Endothelial cell of umbilical vein (primary cell): ENCODE results near the gene PTH1R. TPM values are rescaled to one million over a fixed set of nuclear protein-coding genes. Genes with fewer than 3 reads are reported as not detected.

Experiments used
- BruUV-seq: library from RNA; stranded (reverse); fragments of 400-500 nt; replicated peaks from 2 replicates; lab custom pipeline; 2021; lab: Mats Ljungman, UMichigan
- CTCF ChIA-PET: fragments of 300-600, 350-600 bp; sonication (Branson Sonifier 250); formaldehyde crosslinking; loops from one replicate; lab custom pipeline; 2021; ENCODE audit warnings: antibody characterized with exemption, inconsistent platforms; lab: Charles Lee
- POLR2A ChIA-PET: fragments of 300-600, 350-600 bp; sonication (Branson Sonifier 250); formaldehyde crosslinking; loops from one replicate; lab custom pipeline; 2021; ENCODE audit warnings: antibody characterized with exemption, inconsistent platforms; lab: Charles Lee
- DNase-seq: peaks from one replicate; pipeline ENCODE4 v3.0.0-alpha.2; 2011; ENCODE audit warnings: low read depth, low spot score
- FAIRE-seq: peaks from 2 replicates; lab custom pipeline; 2011; peaks lifted over from hg19 to GRCh38; lab: Jason Lieb, UNC
- H2AFZ ChIP-seq: 2 replicates; pipeline ENCODE4 v1.6.0; 2012; ENCODE audit warnings: low read depth, low read length, control low read depth, inconsistent platforms
- H3K27ac ChIP-seq: 2 replicates; pipeline ENCODE4 v1.5.1; 2011; ENCODE audit warnings: low read depth, mild to moderate bottlenecking, control low read depth, low read length, moderate library complexity; ENCODE audit not compliant: insufficient read depth
- H3K27me3 ChIP-seq, 2 experiments: 2 replicates each; pipeline versions ENCODE4 v1.6.0 to v1.6.1; 2011; ENCODE audit warnings: low read length in 2 of 2, mixed read lengths in 1 of 2; ENCODE audit not compliant: control insufficient read depth in 2 of 2, insufficient read depth in 2 of 2
- H3K36me3 ChIP-seq, 2 experiments: 2 replicates in 1 of 2; 3 replicates in 1 of 2; pipeline ENCODE4 v1.5.1; 2011; ENCODE audit warnings: low read length in 2 of 2, mild to moderate bottlenecking in 1 of 2, moderate library complexity in 1 of 2; ENCODE audit not compliant: control insufficient read depth in 2 of 2, insufficient read depth in 2 of 2; ENCODE audit errors: extremely low read depth in 1 of 2
- H3K4me1 ChIP-seq: 3 replicates; pipeline ENCODE4 v1.5.1; 2011; ENCODE audit warnings: mild to moderate bottlenecking, low read length; ENCODE audit not compliant: control insufficient read depth, insufficient read depth; ENCODE audit errors: extremely low read depth
- H3K4me2 ChIP-seq: 2 replicates; pipeline ENCODE4 v1.6.1; 2011; ENCODE audit warnings: low read length, control low read depth, mixed read lengths; ENCODE audit not compliant: insufficient read depth
- H3K4me3 ChIP-seq, 3 experiments: fragments of 200-600 bp in 1 of 3; sonication (generic), shearing (Covaris generic) in 1 of 3; replicated peaks in 1 of 3; 2 replicates each; pipeline ENCODE4 v1.5.1; 2011 to 2016; ENCODE audit warnings: control low read depth in 3 of 3, low read length in 3 of 3, mild to moderate bottlenecking in 2 of 3, inconsistent platforms in 1 of 3, low read depth in 1 of 3, moderate library complexity in 1 of 3; ENCODE audit not compliant: insufficient read depth in 1 of 3
- H3K79me2 ChIP-seq: 2 replicates; pipeline ENCODE4 v1.6.0; 2012; ENCODE audit warnings: low read length, inconsistent platforms; ENCODE audit not compliant: control insufficient read depth, insufficient read depth
- H3K9ac ChIP-seq: replicated peaks from 2 replicates; pipeline ENCODE3; 2011; ENCODE audit warnings: low read length, control low read depth; ENCODE audit not compliant: insufficient read depth; ENCODE audit errors: extremely low read depth
- H3K9me1 ChIP-seq: replicated peaks from 3 replicates; pipeline ENCODE4 v1.6.0; 2011; ENCODE audit warnings: mild to moderate bottlenecking, low read length; ENCODE audit not compliant: control insufficient read depth, insufficient read depth; ENCODE audit errors: extremely low read depth
- H3K9me3 ChIP-seq: replicated peaks from 2 replicates; pipeline ENCODE4 v1.5.1; 2012; ENCODE audit warnings: low read length, inconsistent platforms; ENCODE audit not compliant: control insufficient read depth, insufficient read depth
- H4K20me1 ChIP-seq: replicated peaks from 2 replicates; pipeline ENCODE3; 2011; ENCODE audit warnings: mild to moderate bottlenecking, low read length; ENCODE audit not compliant: control insufficient read depth, insufficient read depth; ENCODE audit errors: extremely low read depth
- EZH2 ChIP-seq: IDR thresholded peaks from 2 replicates; pipeline ENCODE4 v1.6.1; 2012; ENCODE audit warnings: borderline replicate concordance, low read depth, mild to moderate bottlenecking, moderate library complexity, low read length, inconsistent platforms; ENCODE audit not compliant: severe bottlenecking
- FOS ChIP-seq: IDR thresholded peaks from 2 replicates; pipeline ENCODE4 v1.6.1; 2011; ENCODE audit warnings: mild to moderate bottlenecking, low read length, moderate library complexity, borderline replicate concordance; ENCODE audit not compliant: insufficient read depth
- GATA2 ChIP-seq: IDR thresholded peaks from 2 replicates; pipeline ENCODE4 v1.7.0; 2011; ENCODE audit warnings: low read depth, mild to moderate bottlenecking, moderate library complexity, mixed read lengths, low read length; ENCODE audit not compliant: insufficient read length, insufficient read depth
- JUN ChIP-seq: IDR thresholded peaks from 2 replicates; pipeline ENCODE4 v1.6.1; 2011; ENCODE audit warnings: borderline replicate concordance, low read depth; ENCODE audit not compliant: insufficient read length, insufficient read depth
- MYC ChIP-seq: IDR thresholded peaks from one replicate; pipeline ENCODE4 v1.6.1; 2011; ENCODE audit warnings: mild to moderate bottlenecking, low read depth, low read length
- POLR2A ChIP-seq: IDR thresholded peaks from 2 replicates; pipeline ENCODE4 v1.6.1; 2012; ENCODE audit warnings: low read depth, mild to moderate bottlenecking, control low read depth, low read length
- POLR2AphosphoS5 ChIP-seq: IDR thresholded peaks from 2 replicates; pipeline ENCODE4 v1.6.1; 2012; ENCODE audit warnings: low read depth, mild to moderate bottlenecking, control low read depth, low read length, moderate library complexity; ENCODE audit not compliant: insufficient read depth
- dilution Hi-C: fragments of 300-500 bp; cut with MboI; formaldehyde crosslinking; loops from one replicate; pipeline ENCODE4 v1.15.0; 2019; ENCODE audit warnings: low sequenced_read_pairs; ENCODE audit not compliant: extremely low pct_ligation_motif_present
- intact Hi-C: fragments of 100-400 bp; cut with micrococcal nuclease; formaldehyde crosslinking; loops from one replicate; pipeline ENCODE4 v1.10.0; 2022
- polyA plus RNA-seq, 4 experiments: library from polyadenylated mRNA; depleted of rRNA in 3 of 4; stranded (reverse) in 3 of 4; unstranded in 1 of 4; fragments of >200 nt; gene quantifications; 2 replicates each; pipeline versions ENCODE4 v1.2.1 to v1.2.3, GENCODE V29; 2011 to 2012; ENCODE audit warnings: missing spikeins in 1 of 4
- total RNA-seq: library from RNA; stranded (reverse); gene quantifications from 2 replicates; pipeline ENCODE4 v1.2.3, GENCODE V29; 2021
- TF ChIP-seq, protein P1 (sequence below), 2 donors: IDR thresholded peaks; 1 replicate in 1 of 2; 2 replicates in 1 of 2; pipeline ENCODE4 v1.5.1; 2011; ENCODE audit warnings: low read length in 2 of 2, mild to moderate bottlenecking in 2 of 2, moderate library complexity in 2 of 2, control low read depth in 1 of 2, inconsistent platforms in 1 of 2, low read depth in 1 of 2; ENCODE audit not compliant: insufficient read depth in 1 of 2; ENCODE audit errors: extremely low read depth in 1 of 2
- TF ChIP-seq, protein P2 (sequence below): IDR thresholded peaks from 2 replicates; pipeline ENCODE4 v1.6.1; 2011; ENCODE audit not compliant: insufficient read depth, insufficient read length

The PTH1R gene
- total and polyA plus RNA-seq, 2 donors (not counting 3 experiments of a cell fraction or from before 2014, with no cell fraction given), result 0.08 to 0.46 TPM

DNA sequence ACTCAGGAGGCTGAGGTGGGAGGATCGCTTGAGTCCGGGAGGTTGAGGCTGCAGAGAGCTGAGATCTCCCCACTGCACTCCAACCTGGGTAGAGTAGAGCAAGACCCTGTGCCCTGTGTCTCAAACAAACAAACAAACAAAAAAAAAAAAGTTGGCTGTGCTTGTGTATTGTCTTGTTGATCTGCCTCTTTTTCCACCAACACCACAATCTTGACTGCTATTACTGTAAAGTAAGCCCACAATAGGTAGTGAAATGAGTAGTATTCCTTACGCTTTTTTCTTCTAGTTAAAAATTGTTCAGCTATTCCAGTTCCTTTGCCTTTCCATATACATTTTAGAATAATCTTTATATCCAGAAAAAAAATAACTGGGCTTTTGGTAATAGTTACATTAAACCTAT, 35.5 kb downstream of the PTH1R start:
- Histone ChIP-seq H3K4me2 (no peak overlapping the region), H3K9me3 (no peaks in the 10 kb centered on the region), H3K4me1 (peaks cover 10% of the 10 kb centered on the region), H2AFZ (no peak overlapping the region), H3K27ac (no peak overlapping the region), H3K9ac (no peak overlapping the region), H3K4me3 (no peak overlapping the region), H3K9me1 (no peaks in the 10 kb centered on the region), H3K36me3 (no peaks in the 10 kb centered on the region), H3K79me2 (no peaks in the 10 kb centered on the region), H4K20me1 (no peaks in the 10 kb centered on the region), H3K27me3 (no peaks in the 10 kb centered on the region)
- DNase-seq (no peak), FAIRE-seq (no peak)
- BruUV-seq, result no TSS peak
- TF ChIP-seq, protein P1, sequence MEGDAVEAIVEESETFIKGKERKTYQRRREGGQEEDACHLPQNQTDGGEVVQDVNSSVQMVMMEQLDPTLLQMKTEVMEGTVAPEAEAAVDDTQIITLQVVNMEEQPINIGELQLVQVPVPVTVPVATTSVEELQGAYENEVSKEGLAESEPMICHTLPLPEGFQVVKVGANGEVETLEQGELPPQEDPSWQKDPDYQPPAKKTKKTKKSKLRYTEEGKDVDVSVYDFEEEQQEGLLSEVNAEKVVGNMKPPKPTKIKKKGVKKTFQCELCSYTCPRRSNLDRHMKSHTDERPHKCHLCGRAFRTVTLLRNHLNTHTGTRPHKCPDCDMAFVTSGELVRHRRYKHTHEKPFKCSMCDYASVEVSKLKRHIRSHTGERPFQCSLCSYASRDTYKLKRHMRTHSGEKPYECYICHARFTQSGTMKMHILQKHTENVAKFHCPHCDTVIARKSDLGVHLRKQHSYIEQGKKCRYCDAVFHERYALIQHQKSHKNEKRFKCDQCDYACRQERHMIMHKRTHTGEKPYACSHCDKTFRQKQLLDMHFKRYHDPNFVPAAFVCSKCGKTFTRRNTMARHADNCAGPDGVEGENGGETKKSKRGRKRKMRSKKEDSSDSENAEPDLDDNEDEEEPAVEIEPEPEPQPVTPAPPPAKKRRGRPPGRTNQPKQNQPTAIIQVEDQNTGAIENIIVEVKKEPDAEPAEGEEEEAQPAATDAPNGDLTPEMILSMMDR (IDR thresholded peaks at IDR 0.05; ENCODE audit: extremely low read depth in 1 of 2, insufficient read depth in 1 of 2, low read depth in 1 of 2, low read length in 2 of 2), result no peak
- TF ChIP-seq, protein P2, sequence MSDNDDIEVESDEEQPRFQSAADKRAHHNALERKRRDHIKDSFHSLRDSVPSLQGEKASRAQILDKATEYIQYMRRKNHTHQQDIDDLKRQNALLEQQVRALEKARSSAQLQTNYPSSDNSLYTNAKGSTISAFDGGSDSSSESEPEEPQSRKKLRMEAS, result no peak
- no peak for TF ChIP-seq POLR2A
- TF ChIP-seq FOS, result no peak
- TF ChIP-seq GATA2, result no peak
- TF ChIP-seq JUN, result no peak
- TF ChIP-seq POLR2AphosphoS5, result no peak
- no peak for TF ChIP-seq MYC
- no peak for TF ChIP-seq EZH2
- dilution Hi-C loops, result no loop called here
- intact Hi-C loops, result no loop called here
- POLR2A ChIA-PET, result interaction anchor here (0.7 kb wide), 1 partner anchor 360 kb away, joined by 6 read pairs; no protein-coding TSS in a partner anchor
- CTCF ChIA-PET, result interaction anchor here (0.6 to 2.5 kb wide), 7 partner anchors 10 to 64 kb away, joined by 3 to 10 read pairs (median 5); partner anchors contain the start of gene CCDC12
